B cell (primary cell): ENCODE measurements around the gene BLOC1S5.
"Not testable (repeated sequence)": the region's sequence is repeated elsewhere in the genome, so short reads cannot be mapped to it uniquely, and the experiment has no call there.

Experiments used
- CTCF ChIP-seq: fragments of 200-600 bp; IDR thresholded peaks from one replicate; pipeline ENCODE4 v1.8.0; 2022; ENCODE audit warnings: antibody characterized with exemption, mild to moderate bottlenecking
- EZH2 ChIP-seq: IDR thresholded peaks from 2 replicates; pipeline ENCODE4 v1.6.1; 2012; ENCODE audit warnings: borderline replicate concordance, low read depth, mild to moderate bottlenecking, moderate library complexity, low read length; ENCODE audit not compliant: insufficient read depth, poor library complexity, severe bottlenecking

DNA sequence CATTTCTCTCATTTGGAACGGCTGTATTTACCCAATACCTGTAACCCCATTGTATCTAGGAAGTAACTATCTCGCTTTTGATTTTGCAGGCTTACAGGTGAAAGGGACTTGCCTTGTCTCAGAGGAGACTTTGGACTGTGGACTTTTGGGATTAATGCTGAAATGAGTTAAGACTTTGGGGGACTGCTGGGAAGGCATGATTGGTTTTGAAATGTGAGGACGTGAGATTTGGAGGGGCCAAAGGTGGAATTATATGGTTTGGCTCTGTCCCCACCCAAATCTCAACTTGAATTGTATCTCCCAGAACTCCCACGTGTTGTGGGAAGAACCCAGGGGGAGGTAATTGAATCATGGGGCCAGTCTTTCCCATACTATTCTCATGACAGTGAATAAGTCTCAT, 18.4 kb downstream of the BLOC1S5 start:
- TF ChIP-seq CTCF, EZH2: not testable (repeated sequence)
